GM21381 (cell line): ENCODE data around the gene PBRM1.
A peak's percentile ranks its signal among the peaks of the same experiment; 100 is the strongest.

Experiments used
- ATAC-seq: cut with Tn5 transposase; IDR thresholded peaks from one replicate; pipeline ENCODE4 v1.9.1; 2021; ENCODE audit warnings: mild to moderate bottlenecking, moderate library complexity; ENCODE audit not compliant: unreplicated experiment

The PBRM1 gene

GRCh38 chr3:52670621-52671521 is 14.8 kb downstream of the PBRM1 start:
- ATAC-seq, result peak; percentile 76

- ATAC-seq, result no peak
Measured at GRCh38 chr3:52663098-52663497, 22.6 kb downstream of the PBRM1 start.

- no peak for ATAC-seq
Measured at GRCh38 chr3:52660046-52660445, 25.7 kb downstream of the PBRM1 start.

GRCh38 chr3:52655895-52656294 is 29.8 kb downstream of the PBRM1 start:
- ATAC-seq, result no peak

- no peak for ATAC-seq
Measured at GRCh38 chr3:52651592-52651991, 34.1 kb downstream of the PBRM1 start.

GRCh38 chr3:52650439-52650838 is 35.3 kb downstream of the PBRM1 start:
- ATAC-seq, result no peak

GRCh38 chr3:52649461-52650210 is 36.1 kb downstream of the PBRM1 start:
- ATAC-seq, result no peak

- ATAC-seq, result no peak
Measured at GRCh38 chr3:52645549-52645948, 40.2 kb downstream of the PBRM1 start.

- no peak for ATAC-seq
Measured at GRCh38 chr3:52636673-52637072, 49.0 kb downstream of the PBRM1 start.

GRCh38 chr3:52633786-52634185 is 51.9 kb downstream of the PBRM1 start:
- no peak for ATAC-seq

GRCh38 chr3:52625041-52625440 is 60.7 kb downstream of the PBRM1 start:
- no peak for ATAC-seq

- no peak for ATAC-seq
Measured at GRCh38 chr3:52623234-52623792, 62.4 kb downstream of the PBRM1 start.

- ATAC-seq, result no peak
Measured at GRCh38 chr3:52620580-52620979, 65.1 kb downstream of the PBRM1 start.

GRCh38 chr3:52615166-52615565 is 70.5 kb downstream of the PBRM1 start:
- no peak for ATAC-seq

- no peak for ATAC-seq
Measured at GRCh38 chr3:52614689-52615088, 71.0 kb downstream of the PBRM1 start.

GRCh38 chr3:52609316-52609815 is 76.3 kb downstream of the PBRM1 start:
- no peak for ATAC-seq

- ATAC-seq, result no peak
Measured at GRCh38 chr3:52608337-52608736, 77.4 kb downstream of the PBRM1 start.

GRCh38 chr3:52606373-52607085 is 79.2 kb downstream of the PBRM1 start:
- ATAC-seq, result no peak

GRCh38 chr3:52600258-52600657 is 85.5 kb downstream of the PBRM1 start:
- ATAC-seq, result no peak

- ATAC-seq, result no peak
Measured at GRCh38 chr3:52596658-52597265, 89.0 kb downstream of the PBRM1 start.
